ENCODE results near the gene PTPN14.

Gene PTPN14

DNA sequence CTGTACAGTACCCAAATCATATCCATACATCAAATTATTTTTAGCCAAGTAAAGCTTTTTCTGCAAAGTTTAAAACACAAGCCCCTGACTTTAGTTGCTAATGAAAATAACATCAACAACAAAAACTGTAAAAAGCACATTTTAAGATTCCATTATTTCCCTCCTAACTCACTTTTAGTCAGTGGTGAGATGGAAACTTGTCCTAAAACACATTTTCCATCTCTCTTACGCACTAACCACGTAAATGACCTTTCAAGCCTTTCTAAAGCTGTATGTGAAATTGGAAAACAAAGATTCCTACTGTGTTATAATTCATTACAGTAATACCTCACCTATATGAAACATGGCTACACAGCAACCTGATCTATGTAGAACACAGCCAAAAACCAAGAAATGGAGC is 77.5 kb downstream of the PTPN14 start:
- DNase-seq, result no peak

DNA sequence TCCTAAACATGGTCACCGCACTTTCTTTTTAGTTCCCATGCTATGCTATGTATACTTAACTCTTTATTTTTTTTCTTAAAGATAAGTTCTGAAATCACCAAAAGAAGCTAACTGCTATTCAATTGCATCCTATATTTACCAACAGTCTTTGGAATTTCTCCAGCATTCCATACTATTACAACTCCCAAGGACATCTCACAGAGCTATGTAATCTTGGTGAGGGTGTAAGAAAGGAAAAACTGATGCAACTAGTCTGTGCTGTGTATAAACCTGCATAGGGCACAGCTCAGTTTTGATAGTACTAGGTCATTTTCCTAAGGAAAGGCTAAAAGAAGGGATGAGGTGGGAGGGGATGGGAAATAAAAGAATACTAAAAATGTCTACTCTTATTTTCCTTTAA is 78.0 kb downstream of the PTPN14 start:
- no peak for DNase-seq

GRCh38 chr1:214472364-214472763 is 79.0 kb downstream of the PTPN14 start:
- no peak for DNase-seq

DNA sequence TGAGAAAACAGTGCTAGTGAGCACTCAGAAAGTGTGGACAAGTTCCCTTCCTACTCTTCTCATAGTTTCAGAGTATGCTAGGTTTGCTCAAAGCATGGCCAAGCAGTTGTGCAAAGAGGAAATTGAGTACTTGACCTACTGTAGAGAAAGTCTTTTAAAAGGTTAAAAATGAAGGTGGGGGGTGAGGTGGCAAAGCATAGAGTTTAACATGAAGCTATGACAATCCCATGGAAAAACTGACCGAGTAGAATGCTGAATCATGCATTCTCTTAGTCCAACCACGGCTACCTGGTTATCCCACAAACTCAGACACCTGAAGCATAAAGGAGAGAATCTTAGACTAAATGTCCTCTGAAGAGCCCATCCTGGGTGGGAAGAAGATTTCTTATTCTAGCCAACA is 79.9 kb downstream of the PTPN14 start:
- no peak for DNase-seq

DNA sequence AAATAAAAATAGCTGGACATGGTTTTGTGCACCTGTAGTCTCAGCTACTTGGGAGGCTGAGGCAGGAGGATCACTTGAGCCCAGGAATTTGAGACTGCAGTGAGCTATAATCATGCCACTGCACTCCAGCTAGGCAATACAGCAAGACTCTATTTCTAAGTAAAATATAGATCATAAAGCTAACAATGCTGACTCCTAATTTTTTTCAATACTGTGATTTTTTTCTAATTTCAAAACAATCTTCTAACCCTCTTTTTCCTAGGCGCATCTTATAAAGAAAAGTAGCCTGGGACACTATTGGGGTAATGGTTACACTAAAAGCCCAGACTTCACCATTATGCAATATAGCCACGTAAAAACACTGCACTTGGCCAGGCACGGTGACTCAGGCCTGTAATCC is 81.3 kb downstream of the PTPN14 start:
- DNase-seq, result no peak

- DNase-seq, result no peak
Observed at GRCh38 chr1:214469290-214469689, 82.1 kb downstream of the PTPN14 start.

GRCh38 chr1:214467078-214467585 is 84.3 kb downstream of the PTPN14 start:
- no peak for DNase-seq

GRCh38 chr1:214466403-214467077 is 84.9 kb downstream of the PTPN14 start:
- DNase-seq, result no peak

DNA sequence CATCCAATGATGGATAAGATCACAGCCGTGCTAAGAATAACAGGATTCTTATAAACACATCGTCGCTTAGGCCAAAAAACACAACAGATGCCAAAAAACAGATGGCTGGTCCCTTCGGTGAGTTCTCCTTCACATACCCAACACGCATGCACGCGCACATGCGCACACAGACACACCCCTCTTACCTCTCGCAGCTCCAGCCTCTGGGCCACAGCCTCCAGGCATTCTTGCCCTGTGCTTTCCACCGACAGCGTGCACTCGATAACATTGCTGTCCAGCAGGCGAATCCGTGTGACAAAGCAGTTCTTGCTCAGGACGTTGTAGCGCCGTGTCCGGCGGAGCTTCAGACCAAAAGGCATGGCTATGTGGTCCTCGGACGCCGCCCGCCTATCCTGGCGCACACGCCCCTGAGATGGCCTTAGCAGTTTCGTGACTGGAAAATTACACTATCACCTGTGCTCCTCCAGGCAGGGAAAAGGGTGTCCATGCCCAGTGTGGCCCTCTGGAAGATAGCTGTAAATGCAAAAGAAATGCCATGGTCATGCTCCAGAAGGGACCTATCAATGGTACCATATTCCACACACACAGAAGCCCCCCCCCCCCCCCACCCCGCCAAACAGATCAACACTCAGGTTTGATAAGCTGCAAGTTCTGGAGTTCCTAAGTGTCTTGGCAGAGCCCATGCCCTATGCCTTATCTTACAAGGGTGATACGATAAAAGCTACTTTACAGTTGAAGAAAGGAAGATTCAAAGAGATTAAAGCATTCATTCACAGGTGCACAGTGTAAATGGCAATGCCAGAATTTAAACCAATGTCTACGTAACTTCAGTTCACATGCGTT is 86.7 kb downstream of the PTPN14 start:
- no peak for DNase-seq

GRCh38 chr1:214463596-214463995 is 87.8 kb downstream of the PTPN14 start:
- DNase-seq, result no peak

DNA sequence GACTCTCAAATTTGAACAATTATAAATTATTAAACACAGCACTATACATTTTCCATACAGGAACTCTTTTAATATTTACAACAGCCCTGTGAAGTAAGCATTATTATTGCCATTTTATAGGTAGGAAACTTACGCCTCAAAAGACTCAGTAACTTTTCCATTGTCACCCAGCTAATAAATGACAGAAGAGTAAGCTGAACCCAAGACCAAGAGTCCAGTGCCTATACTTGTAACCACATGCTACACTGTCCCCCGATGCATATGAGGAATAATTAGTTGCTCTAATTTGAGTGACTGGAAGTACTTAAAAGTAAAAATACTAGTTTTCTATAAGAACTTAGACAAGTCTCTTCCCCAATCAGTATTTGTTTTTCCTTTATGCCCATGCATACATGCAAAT is 88.5 kb downstream of the PTPN14 start:
- no peak for DNase-seq

DNA sequence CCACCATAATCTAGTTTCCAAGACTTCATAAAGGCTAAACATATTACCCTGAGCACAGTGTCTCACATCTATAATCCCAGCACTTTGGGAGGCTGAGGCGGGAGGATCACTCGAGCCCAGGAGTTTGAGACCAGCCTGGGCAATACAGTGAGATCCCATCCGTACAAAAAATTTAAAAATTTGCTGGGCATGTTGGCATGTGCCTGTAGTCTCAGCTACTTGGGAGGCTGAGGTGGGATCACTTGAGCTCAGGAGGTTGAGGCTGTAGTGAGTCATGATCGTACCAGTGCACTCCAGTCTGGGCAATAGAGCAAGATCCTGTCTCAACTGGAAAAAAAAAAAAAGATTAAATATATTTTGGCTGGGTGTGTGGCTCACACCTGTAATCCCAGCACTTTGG is 90.1 kb downstream of the PTPN14 start:
- no peak for DNase-seq

DNA sequence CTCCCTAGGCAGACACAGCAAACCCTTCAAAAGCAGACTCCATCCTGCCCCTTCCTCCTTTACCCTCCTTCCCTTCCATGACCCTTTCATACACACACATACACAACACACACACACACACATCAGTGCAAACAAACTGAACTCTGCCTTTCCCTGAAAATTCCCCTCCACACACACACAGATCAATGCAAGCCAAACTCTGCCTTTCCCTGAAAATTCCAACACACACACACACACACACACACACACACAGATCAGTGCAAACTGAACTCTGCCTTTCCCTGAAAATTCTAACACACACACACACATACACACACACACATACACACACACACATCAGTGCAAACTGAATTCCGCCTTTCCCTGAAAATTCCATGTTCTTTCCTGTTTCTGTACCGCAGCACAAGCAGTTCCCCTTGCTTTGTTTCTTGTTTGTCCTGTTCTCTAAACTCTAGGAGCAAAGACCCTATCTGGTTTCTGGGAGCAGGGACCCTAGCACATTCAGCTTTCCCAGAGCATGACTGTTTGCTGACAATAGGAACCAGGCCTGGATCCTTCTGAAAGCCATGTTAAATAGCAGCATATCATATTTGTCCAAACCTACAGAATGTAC is 91.0 kb downstream of the PTPN14 start:
- no peak for DNase-seq

DNA sequence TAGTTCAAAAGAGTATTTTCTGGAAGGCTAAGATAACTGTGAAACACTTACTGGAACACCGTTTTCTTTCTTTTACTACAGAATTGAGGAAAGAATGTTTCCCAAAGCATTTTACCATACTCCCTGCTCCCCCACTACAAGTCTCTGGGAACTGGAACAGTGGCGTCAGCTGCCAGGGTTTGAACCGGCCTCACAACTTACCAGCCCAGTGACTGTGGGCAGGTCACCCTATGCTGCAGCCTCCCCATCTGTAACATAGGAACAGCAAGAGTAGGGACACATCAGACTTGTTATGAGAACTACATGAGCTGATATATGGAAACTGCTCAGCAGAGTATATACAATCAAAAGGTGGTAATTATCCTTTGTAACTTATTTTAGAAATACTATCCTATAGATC is 91.5 kb downstream of the PTPN14 start:
- DNase-seq, result no peak

- DNase-seq, result no peak
Observed at GRCh38 chr1:214458541-214458940, 92.9 kb downstream of the PTPN14 start.

- no peak for DNase-seq
Observed at GRCh38 chr1:214455971-214456867, 95.2 kb downstream of the PTPN14 start.

DNA sequence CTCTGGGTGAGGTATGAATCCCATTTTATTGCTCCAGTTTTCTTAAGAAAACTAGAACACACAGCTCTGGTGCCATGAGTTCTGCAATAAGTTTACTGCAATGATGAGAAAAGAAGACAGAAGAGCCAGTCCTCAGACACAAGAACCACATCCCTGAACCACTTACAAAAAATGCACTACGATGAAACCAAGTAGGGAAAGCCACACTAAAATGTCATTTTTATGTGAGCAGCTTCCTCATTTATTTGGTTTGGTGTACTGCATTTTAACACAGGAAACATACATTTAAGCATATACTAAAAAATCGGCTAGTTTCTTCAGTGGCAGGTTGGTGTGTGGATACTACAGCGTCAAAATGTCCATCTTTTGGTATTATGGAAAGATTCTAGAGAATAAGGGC is 95.9 kb downstream of the PTPN14 start:
- DNase-seq, result no peak

- DNase-seq, result no peak
Observed at GRCh38 chr1:214454569-214455396, 96.6 kb downstream of the PTPN14 start.

DNA sequence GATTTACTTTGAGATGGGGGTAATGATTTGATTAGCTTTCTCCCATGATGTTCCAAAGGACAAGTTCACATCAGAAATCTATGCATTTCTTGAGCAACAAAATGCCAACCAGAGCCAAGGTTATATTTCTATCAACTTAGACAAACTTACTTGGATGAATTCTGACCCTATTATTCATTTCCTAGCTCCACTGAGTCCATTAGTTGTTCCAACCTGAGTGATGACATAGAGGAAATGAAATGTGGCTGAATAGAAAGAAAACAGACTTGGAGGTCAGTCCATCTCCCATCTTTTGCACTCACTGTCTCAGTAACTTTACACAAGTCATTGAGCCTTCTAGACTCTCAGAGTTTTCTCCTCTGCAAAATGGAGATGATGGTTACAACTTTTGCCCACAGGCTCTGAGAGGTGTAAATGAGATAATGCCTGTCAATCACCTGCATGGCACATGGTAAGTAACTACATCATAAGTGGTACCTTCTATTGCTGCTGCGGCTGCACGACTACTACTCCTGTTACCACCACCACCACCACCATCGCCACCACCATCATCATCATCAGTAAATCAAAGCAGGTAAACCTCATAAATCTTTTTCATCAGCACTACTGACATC is 98.2 kb downstream of the PTPN14 start:
- no peak for DNase-seq

DNA sequence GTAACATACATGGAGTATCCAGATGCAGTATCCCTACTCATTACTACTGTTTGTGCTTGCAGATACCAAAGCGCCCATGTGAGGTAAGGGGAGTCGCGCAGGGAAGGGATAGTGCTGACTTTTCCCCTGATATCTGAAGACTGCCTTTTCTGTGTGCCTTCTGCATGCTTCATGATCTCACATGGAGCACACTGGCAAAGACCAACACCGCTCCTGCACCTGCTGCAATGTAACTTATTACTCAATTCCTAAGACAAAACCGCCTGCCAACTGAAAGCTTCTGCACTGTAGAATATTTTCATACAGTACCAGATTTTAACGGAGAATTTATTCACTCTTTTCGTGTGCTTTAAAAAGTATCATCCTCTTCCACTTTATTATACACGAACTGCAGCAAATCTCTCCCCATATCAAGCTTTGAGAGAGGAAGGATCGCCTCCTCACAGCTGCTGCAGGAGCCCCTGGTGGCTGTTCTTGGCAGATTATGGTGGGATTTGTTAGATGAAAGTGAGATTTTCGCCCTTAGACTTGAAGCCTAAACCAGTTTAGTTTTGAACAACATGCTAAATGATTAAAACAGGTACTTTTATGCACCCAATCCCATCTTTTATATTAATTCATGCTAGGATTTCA is 99.1 kb downstream of the PTPN14 start:
- no peak for DNase-seq

DNA sequence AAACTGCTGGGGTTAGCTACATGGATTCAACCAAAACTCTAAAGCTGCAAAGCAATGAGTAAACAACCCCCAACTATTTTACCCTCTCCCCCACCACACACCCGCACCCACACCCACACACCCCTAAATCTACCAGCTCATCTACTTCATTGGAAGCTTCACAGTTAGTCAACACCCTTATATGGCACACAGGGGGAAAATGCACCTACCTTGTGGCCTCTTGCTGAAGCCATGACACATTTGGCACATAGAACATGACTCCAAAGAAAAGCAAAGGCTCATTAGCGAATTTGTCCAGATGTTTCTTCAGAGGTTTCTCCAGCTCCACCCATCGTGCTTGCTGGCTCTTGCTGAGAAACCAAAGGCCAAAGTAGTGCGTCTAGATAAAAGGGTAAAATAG is 99.8 kb downstream of the PTPN14 start:
- no peak for DNase-seq
